Measurements from ENCODE around the gene IDI1.
A peak's percentile ranks its signal among the peaks of the same experiment; 100 is the strongest.
"Not testable (repeated sequence)": the region's sequence is repeated elsewhere in the genome, so short reads cannot be mapped to it uniquely, and the experiment has no call there.

The IDI1 gene

DNA sequence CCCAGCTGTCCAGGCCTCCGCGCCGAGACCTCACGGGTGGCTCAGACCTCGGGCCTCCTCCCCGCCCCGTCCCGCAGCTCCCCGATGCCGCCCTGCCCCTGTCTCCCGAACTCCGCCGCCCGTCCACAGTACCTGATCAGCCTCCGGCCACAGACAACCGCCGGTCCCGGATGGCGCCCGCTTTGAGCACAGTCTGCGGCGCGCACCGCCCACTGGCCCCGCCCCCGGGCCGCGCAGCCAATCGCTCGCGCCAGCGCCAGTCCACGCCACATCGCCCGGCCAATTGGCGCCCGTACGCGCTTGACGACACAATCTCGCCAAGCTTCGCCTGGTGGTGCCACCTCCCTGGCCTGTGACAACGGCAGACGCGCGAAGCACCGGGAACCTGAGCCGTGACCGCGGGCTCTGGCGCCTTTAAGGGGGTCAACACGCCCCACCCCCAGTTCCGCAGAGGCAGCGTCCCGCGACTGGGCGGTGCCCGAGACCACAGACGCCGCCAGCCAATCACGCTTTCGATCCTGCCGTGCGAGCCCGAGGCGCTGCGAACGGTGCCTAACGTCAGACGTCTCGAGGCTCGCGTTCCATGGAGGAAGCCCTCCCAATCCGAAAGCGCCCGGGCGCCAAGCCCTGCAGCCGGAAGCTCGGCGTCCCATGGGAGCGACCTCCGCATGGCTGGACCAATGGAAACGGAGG, at the start of gene IDI1:
TSS of gene IDI1 (minus strand) at position 388 of the 693 bp plus-strand sequence. CDS start at position 272, 116 bp downstream.
- peak; percentile 98 for DNase-seq

GRCh38 chr10:1097436-1097835, 48.5 kb upstream of the IDI1 start:
- DNase-seq = no peak

GRCh38 chr10:1096287-1096889, 47.5 kb upstream of the IDI1 start:
- DNase-seq = no peak

DNA sequence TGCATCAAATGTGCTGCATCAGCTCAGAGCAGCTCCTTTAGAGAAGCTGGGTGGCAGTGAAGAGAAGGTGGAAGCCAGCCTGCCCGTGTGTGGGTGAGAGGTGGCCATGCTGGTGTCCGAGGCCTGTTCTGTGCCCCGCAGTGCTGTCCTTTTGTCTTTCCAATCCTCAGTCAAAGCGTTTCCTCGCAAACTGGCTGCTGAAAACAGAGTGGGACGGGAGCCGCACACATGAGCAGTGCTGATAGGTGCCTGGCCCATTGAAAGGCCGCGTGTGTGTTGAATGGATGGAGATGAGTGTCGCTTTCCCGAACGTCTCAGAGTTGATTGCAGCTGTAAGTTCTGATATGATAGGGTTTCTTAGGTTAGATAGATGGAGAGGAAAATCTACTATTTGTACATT, 46.6 kb upstream of the IDI1 start:
- DNase-seq = no peak

- DNase-seq = no peak
Measured at GRCh38 chr10:1094112-1095057, 45.5 kb upstream of the IDI1 start.

DNA sequence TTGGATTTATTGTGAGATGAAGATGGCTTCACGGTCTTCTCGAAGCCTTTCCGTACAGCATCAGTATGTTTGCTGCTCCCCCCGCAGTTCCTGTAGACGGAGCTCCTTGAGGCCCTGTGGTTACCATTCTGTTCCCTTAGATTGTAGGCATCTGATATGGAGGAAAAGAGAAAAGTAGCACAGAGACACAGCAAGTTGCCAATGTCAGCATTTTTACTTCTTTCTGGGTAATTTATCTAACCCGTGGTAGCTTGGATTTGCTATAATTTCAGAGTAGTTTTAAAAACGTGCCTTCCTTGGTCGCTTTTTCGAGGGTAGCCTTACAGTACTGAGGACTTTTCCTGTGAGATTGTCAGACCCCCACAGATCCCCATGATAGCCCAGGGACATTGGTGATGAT, 44.8 kb upstream of the IDI1 start:
- DNase-seq = no peak

- no peak for DNase-seq
Measured at GRCh38 chr10:1090696-1091095, 41.8 kb upstream of the IDI1 start.

DNA sequence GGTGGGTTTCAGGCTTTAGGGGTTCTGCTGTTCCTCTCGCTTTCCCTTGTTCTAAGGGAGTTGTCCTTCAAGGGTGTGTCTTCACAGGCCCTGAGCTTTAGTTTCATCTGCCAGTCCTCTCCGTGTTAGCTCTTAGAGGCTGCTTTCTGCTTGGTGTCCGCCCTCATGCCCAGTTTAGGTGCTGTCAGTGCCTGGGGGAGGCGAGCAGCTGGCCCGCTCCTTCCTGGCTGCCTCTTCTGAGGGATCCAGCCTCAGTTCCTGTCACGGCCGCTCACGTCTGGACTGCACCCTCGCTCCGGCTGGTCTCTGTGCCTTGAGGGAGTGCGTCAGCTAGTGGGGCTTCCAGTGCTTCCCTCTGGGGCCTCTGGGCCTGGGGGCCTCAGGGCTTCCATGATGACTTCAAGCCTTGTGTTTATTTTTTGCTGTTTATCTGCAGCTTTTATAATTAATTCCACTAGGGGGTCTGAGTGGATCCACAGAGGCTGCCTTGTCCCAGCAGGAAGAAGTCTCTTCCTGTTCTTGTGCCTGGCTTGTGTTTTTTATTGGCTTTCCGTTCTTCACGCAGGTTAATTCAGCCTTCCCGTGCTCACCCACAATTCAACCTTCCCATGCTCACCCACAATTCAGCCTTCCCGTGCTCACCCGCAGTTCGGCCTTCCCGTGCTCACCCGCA, 40.2 kb upstream of the IDI1 start:
- DNase-seq = no peak

- no peak for DNase-seq
Measured at GRCh38 chr10:1086787-1087186, 37.9 kb upstream of the IDI1 start.

- DNase-seq = no peak
Measured at GRCh38 chr10:1085258-1085657, 36.3 kb upstream of the IDI1 start.

DNA sequence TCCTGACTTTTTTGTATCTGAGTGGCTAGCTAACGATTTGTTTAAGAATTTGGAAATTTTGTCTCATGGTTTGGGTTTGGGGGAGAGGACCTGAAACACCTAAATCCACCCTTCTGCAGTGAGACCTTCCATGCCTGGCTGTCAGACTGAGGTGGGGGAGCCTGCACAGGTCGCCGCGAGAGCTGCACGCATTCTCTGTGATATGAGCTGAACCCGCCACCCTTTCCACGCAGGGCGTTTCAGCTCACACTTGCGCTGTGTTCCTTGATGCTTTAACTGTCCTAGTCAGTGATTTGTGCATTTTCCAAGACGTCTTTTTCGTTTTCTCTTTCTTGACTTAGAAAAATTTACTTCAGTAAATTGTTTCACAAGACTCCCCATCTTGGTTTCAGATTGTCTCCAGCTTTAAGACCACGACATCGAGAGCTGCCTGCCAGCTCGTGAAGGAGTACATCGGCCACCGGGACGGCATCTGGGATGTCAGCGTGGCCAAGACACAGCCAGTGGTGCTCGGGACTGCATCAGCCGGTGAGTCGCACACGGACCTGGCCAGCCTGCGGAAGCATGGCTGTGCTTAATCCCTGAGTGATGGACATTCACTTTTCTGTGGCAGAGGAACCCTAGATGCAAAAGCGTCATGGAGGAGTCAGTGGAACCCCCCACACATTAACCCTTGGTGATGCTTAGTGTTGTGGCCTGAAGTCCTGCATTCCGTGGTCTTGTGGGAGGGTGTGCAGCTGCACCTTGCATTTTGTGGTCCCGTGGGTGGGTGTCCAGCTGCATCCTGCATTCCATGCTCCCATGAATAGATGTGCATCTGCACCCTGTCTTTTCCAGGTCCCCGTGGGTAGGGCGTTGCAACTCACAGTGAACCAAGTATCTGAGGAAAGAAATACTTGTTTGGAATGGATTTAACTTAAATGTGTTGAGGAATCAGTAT, 35.4 kb upstream of the IDI1 start:
- DNase-seq = no peak

- DNase-seq = no peak
Measured at GRCh38 chr10:1083581-1083980, 34.7 kb upstream of the IDI1 start.

DNA sequence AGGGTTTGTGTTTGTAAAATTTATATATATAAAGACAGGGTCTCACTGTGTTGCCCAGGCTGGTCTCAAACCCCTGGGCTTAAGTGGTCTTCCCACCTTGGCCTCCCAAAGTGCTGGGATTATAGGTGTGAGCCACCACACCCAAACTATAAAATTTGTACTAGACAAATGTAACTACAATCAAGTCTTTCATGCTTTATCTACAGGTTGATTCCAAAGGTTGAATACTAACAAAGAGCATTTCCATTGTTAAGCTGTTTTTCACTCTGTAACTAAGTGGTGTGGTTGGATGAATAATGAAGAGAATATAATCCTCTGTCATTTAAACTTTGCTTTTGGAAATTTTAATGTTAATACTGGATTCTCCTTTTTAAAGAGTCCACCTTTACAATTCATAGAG, 29.7 kb upstream of the IDI1 start:
- no peak for DNase-seq

- no peak for DNase-seq
Measured at GRCh38 chr10:1074748-1075308, 25.9 kb upstream of the IDI1 start.

- DNase-seq = no peak
Measured at GRCh38 chr10:1074052-1074747, 25.3 kb upstream of the IDI1 start.

DNA sequence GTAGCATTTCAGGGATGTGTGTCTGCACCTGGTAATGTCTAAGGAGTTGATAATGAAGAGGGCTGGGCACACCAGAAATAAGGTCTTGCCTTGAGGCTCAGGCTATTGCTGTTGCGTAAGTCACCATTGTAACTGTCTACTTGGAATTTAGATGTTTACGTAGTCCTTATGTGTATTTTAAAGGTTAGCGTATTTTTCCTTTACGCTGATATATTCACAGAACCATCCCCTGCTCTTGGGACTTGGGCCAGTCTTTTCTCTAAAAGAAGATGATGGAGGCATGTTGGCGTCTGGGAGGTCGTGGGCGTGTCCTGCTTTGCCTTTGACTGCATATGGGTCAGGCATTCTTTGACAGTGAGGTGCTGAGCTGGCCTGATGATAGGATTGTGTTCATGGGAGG, 22.0 kb upstream of the IDI1 start:
- no peak for DNase-seq

- no peak for DNase-seq
Measured at GRCh38 chr10:1068380-1069361, 19.8 kb upstream of the IDI1 start.

DNA sequence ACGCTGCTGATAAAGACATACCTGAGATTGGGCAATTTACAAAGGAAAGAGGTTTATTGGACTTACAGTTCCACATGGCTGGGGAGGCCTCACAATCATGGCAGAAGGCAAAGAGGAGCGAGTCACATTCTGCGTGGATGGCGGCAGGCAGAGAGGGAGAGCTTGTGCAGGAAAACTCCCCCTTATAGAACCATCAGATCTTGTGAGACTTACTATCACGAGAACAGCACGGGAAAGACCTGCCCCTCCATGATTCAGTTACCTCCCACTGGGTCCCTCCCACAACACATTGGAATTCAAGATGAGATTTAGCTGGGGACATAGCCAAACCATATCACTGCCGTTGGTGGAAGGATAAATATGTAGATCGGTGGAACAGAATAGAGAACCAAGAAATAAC, 17.8 kb upstream of the IDI1 start:
- DNase-seq = not testable (repeated sequence)

DNA sequence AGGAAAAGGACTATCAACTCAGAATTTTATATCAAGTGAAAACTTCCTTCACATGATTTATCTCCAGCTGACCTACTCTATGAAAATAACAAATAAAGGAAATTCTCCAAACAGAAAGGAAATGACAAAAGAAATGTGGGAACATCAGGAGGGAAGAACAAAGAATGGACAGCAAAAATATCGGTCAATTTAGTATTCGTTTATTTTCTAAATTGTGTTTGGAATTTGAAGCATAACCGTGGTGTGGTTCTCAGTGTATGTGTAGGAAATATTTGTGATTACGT, 16.0 kb upstream of the IDI1 start:
- no peak for DNase-seq

Data from RPMI8226 (cell line).